HCT116 (cell line): ENCODE data around the gene STK24. TPM values are rescaled to one million over a fixed set of nuclear protein-coding genes. Genes with fewer than 3 reads are reported as not detected.

Source experiments
- ATAC-seq: fragments of 200-7000 bp; cut with Tn5 transposase; 2 replicates; pipeline ENCODE4 v1.9.1; 2020; ENCODE audit warnings: mild to moderate bottlenecking, moderate library complexity
- BruUV-seq: library from RNA; stranded (reverse); fragments of 400-500 nt; replicated peaks from 2 replicates; lab custom pipeline; 2021; lab: Mats Ljungman, UMichigan
- CTCF ChIA-PET: fragments of 300-600 bp; sonication (Branson Sonifier 250); formaldehyde crosslinking; loops from one replicate; lab custom pipeline; 2021; ENCODE audit warnings: antibody characterized with exemption; lab: Charles Lee
- POLR2A ChIA-PET: fragments of 300-600, 350-600 bp; sonication (Branson Sonifier 250); formaldehyde crosslinking; loops from one replicate; lab custom pipeline; 2021; ENCODE audit warnings: antibody characterized with exemption; lab: Charles Lee
- RAD21 ChIA-PET, 2 experiments: fragments of 300-600 bp; sonication (Branson Sonifier 250); formaldehyde crosslinking; loops; one replicate each; lab custom pipeline; 2023; ENCODE audit warnings: low total read pairs in 2 of 2; ENCODE audit not compliant: uncharacterized antibody in 2 of 2, unreplicated experiment in 2 of 2, low non-redundant PET in 1 of 2; lab: Charles Lee
- DNase-seq: peaks from one replicate; pipeline ENCODE4 v3.0.0-alpha.2; 2010; ENCODE audit warnings: low read depth, low spot score
- H2AFZ ChIP-seq: fragments of 200-600 bp; shearing (Covaris generic), sonication (generic); 2 replicates; pipeline ENCODE4 v1.6.1; 2017; ENCODE audit warnings: low read depth, mixed run types, mixed read lengths, antibody characterized with exemption, low read length; ENCODE audit not compliant: poor library complexity, severe bottlenecking
- H3K27ac ChIP-seq: 2 replicates; pipeline ENCODE4 v1.5.1; 2012; ENCODE audit warnings: low read depth, low read length
- H3K27me3 ChIP-seq: fragments of 200-600 bp; sonication (generic); 2 replicates; pipeline ENCODE4 v1.6.1; 2016; ENCODE audit warnings: mixed run types, low read length, mixed read lengths; ENCODE audit not compliant: insufficient read depth
- H3K36me3 ChIP-seq, 2 experiments: fragments of 200-500 bp in 1 of 2; fragments of 200-600 bp in 1 of 2; sonication (Bioruptor generic) in 1 of 2; sonication (generic) in 1 of 2; 2 replicates each; pipeline versions ENCODE4 v1.5.1 to v1.6.1; 2014 to 2016; ENCODE audit warnings: low read length in 2 of 2, inconsistent platforms in 1 of 2, mixed read lengths in 1 of 2, mixed run types in 1 of 2; ENCODE audit not compliant: insufficient read depth in 2 of 2, control insufficient read depth in 1 of 2
- H3K4me1 ChIP-seq, 2 experiments: fragments of 200-600 bp in 1 of 2; sonication (generic) in 1 of 2; 2 replicates each; pipeline versions ENCODE4 v1.5.1 to v1.6.1; 2012 to 2017; ENCODE audit warnings: low read length in 2 of 2, inconsistent platforms in 1 of 2, mild to moderate bottlenecking in 1 of 2, mixed read lengths in 1 of 2, mixed run types in 1 of 2, moderate library complexity in 1 of 2; ENCODE audit not compliant: insufficient read depth in 2 of 2, control insufficient read depth in 1 of 2
- H3K4me2 ChIP-seq: fragments of 200-600 bp; sonication (generic); 2 replicates; pipeline ENCODE4 v1.6.1; 2017; ENCODE audit warnings: mixed run types, low read length, mixed read lengths
- H3K4me3 ChIP-seq, 2 experiments: fragments of 200-600 bp in 1 of 2; sonication (generic) in 1 of 2; replicated peaks in 1 of 2; 2 replicates each; pipeline ENCODE4 v1.5.1; 2011 to 2016; ENCODE audit warnings: low read length in 2 of 2, control low read depth in 1 of 2, low read depth in 1 of 2, mild to moderate bottlenecking in 1 of 2, mixed read lengths in 1 of 2, mixed run types in 1 of 2
- H3K79me2 ChIP-seq: fragments of 200-600 bp; sonication (generic); 2 replicates; pipeline ENCODE4 v1.6.1; 2017; ENCODE audit warnings: mild to moderate bottlenecking, mixed run types, low read length, moderate library complexity, mixed read lengths; ENCODE audit not compliant: insufficient read depth
- H3K9ac ChIP-seq: fragments of 200-600 bp; sonication (generic); 2 replicates; pipeline ENCODE4 v1.6.1; 2016; ENCODE audit warnings: low read length, mixed read lengths
- H3K9me2 ChIP-seq: fragments of 200-600 bp; sonication (generic), shearing (Covaris generic); 2 replicates; pipeline ENCODE4 v1.6.1; 2017; ENCODE audit warnings: mixed run types, mild to moderate bottlenecking, moderate library complexity; ENCODE audit not compliant: insufficient read depth
- H3K9me3 ChIP-seq, 2 experiments: fragments of 200-500 bp in 1 of 2; fragments of 200-600 bp in 1 of 2; sonication (Bioruptor generic) in 1 of 2; sonication (generic) in 1 of 2; 2 replicates each; pipeline ENCODE4 v1.6.1; 2014 to 2017; ENCODE audit warnings: low read length in 2 of 2, mixed read lengths in 2 of 2, inconsistent platforms in 1 of 2, low read depth in 1 of 2, mild to moderate bottlenecking in 1 of 2, mixed run types in 1 of 2, moderate library complexity in 1 of 2; ENCODE audit not compliant: control insufficient read depth in 1 of 2, insufficient read depth in 1 of 2
- H4K20me1 ChIP-seq: fragments of 200-600 bp; sonication (generic), shearing (Covaris generic); 2 replicates; pipeline ENCODE4 v1.6.1; 2017; ENCODE audit warnings: mixed run types, mild to moderate bottlenecking, moderate library complexity; ENCODE audit not compliant: insufficient read depth
- CBX3 ChIP-seq: IDR thresholded peaks from 2 replicates; pipeline ENCODE4 v1.6.1; 2012; ENCODE audit warnings: low read depth
- CEBPB ChIP-seq: IDR thresholded peaks from 2 replicates; pipeline ENCODE4 v1.6.1; 2012; ENCODE audit warnings: low read depth
- CTCF ChIP-seq, 3 experiments: fragments of 200-600 bp in 1 of 3; sonication (generic) in 1 of 3; IDR thresholded peaks in 2 of 3; conservative IDR thresholded peaks in 1 of 3; 2 replicates each; pipeline ENCODE4 v1.5.1; 2012 to 2017; ENCODE audit warnings: low read depth in 2 of 3, low read length in 2 of 3, antibody characterized with exemption in 1 of 3, borderline replicate concordance in 1 of 3, control low read depth in 1 of 3, mild to moderate bottlenecking in 1 of 3, mixed read lengths in 1 of 3, mixed run types in 1 of 3, moderate library complexity in 1 of 3; ENCODE audit not compliant: insufficient read depth in 1 of 3
- EGR1 ChIP-seq: IDR thresholded peaks from 2 replicates; pipeline ENCODE4 v1.6.1; 2012; ENCODE audit warnings: low read depth
- EZH2 ChIP-seq: fragments of 200-600 bp; sonication (generic); IDR thresholded peaks from 2 replicates; pipeline ENCODE4 v1.6.1; 2017; ENCODE audit warnings: antibody characterized with exemption, mixed run types
- FOSL1 ChIP-seq: IDR thresholded peaks from 2 replicates; pipeline ENCODE4 v1.6.1; 2012; ENCODE audit warnings: low read depth
- JUND ChIP-seq: IDR thresholded peaks from 2 replicates; pipeline ENCODE4 v1.6.1; 2012
- POLR2AphosphoS5 ChIP-seq: IDR thresholded peaks from 2 replicates; pipeline ENCODE4 v1.6.1; 2011; ENCODE audit warnings: mild to moderate bottlenecking, low read depth, low read length, moderate library complexity
- RAD21 ChIP-seq: IDR thresholded peaks from 2 replicates; pipeline ENCODE4 v1.6.1; 2012; ENCODE audit warnings: low read depth, mild to moderate bottlenecking
- REST ChIP-seq: IDR thresholded peaks from 2 replicates; pipeline ENCODE4 v1.6.1; 2012; ENCODE audit warnings: low read depth
- SIN3A ChIP-seq: IDR thresholded peaks from 2 replicates; pipeline ENCODE4 v1.6.1; 2012; ENCODE audit warnings: low read depth
- SP1 ChIP-seq: IDR thresholded peaks from 2 replicates; pipeline ENCODE4 v1.6.1; 2012; ENCODE audit warnings: low read depth
- SRF ChIP-seq: IDR thresholded peaks from 2 replicates; pipeline ENCODE4 v1.6.1; 2012; ENCODE audit warnings: low read depth
- TCF7L2 ChIP-seq: IDR thresholded peaks from 2 replicates; pipeline ENCODE4 v1.7.0; 2011; ENCODE audit warnings: borderline replicate concordance, inconsistent platforms; ENCODE audit not compliant: insufficient read depth, insufficient read length; ENCODE audit errors: extremely low read depth
- YY1 ChIP-seq: IDR thresholded peaks from 2 replicates; pipeline ENCODE4 v1.6.1; 2011; ENCODE audit warnings: low read length, low read depth, moderate library complexity, mild to moderate bottlenecking; ENCODE audit not compliant: insufficient replicate concordance; ENCODE audit errors: extremely low read depth
- ZFX ChIP-seq: fragments of 450-650 bp; IDR thresholded peaks from 2 replicates; pipeline ENCODE4 v1.6.1; 2017
- ZNF274 ChIP-seq: fragments of 200-500 bp; sonication (Bioruptor generic); IDR thresholded peaks from 2 replicates; pipeline ENCODE4 v1.6.1; 2014; ENCODE audit warnings: mild to moderate bottlenecking, low read depth, low read length, inconsistent platforms
- intact Hi-C: fragments of 100-400 bp; cut with micrococcal nuclease; formaldehyde crosslinking; loops from 2 replicates; pipeline ENCODE4 v1.10.0; 2022
- total RNA-seq: library from RNA; stranded (reverse); gene quantifications from one replicate; pipeline ENCODE4 v1.2.1, GENCODE V29; 2021; ENCODE audit not compliant: unreplicated experiment
- TF ChIP-seq, protein P1 (sequence below): IDR thresholded peaks from 2 replicates; pipeline ENCODE4 v1.6.1; 2012
- TF ChIP-seq, protein P2 (sequence below): IDR thresholded peaks from 2 replicates; pipeline ENCODE4 v1.6.1; 2012

Gene STK24
- total RNA-seq, 1 experiment from 2014 or later = 137 TPM

GRCh38 chr13:98547455-98547854 is 29.5 kb downstream of the STK24 start:
- ChIA-PET POLR2A (no interaction called here), RAD21 (no interaction called here), CTCF (no interaction called here)
- H3K4me2 ChIP-seq = no peak overlapping the region
- BruUV-seq = no TSS peak
- H3K9ac ChIP-seq = no peak overlapping the region
- ATAC-seq (no peak), DNase-seq (no peak)
- peaks cover 94% of the 10 kb centered on the region for H3K79me2 ChIP-seq
- no peaks in the 10 kb centered on the region for H3K9me2 ChIP-seq
- H4K20me1 ChIP-seq = peaks cover 11% of the 10 kb centered on the region; the same call in 1 of the 2 replicates
- TF ChIP-seq RAD21 (no peak), CBX3 (no peak), POLR2AphosphoS5 (no peak), CEBPB (no peak), FOSL1 (no peak), TCF7L2 (no peak), SRF (no peak), SIN3A (no peak), ZNF274 (no peak), JUND (no peak), EGR1 (no peak), CTCF (IDR thresholded peaks at IDR 0.05 in 2 of 3, conservative IDR thresholded peaks at IDR 0.05 in 1 of 3; ENCODE audit: borderline replicate concordance in 1 of 3, insufficient read depth in 1 of 3, low read depth in 2 of 3, low read length in 2 of 3) (no peak), EZH2 (no peak), ZFX (no peak), REST (no peak), SP1 (no peak), YY1 (no peak)
- TF ChIP-seq, protein P1, sequence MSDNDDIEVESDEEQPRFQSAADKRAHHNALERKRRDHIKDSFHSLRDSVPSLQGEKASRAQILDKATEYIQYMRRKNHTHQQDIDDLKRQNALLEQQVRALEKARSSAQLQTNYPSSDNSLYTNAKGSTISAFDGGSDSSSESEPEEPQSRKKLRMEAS = no peak
- TF ChIP-seq, protein P2, sequence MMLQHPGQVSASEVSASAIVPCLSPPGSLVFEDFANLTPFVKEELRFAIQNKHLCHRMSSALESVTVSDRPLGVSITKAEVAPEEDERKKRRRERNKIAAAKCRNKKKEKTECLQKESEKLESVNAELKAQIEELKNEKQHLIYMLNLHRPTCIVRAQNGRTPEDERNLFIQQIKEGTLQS = no peak
- no peak overlapping the region for H3K4me3 ChIP-seq
- H3K9me3 ChIP-seq = no peaks in the 10 kb centered on the region
- intact Hi-C loops = no loop called here
- no peak overlapping the region for H3K27ac ChIP-seq
- H3K36me3 ChIP-seq = peaks cover 3 to 8% of the 10 kb centered on the region in 2 experiments; a peak in 1 of 4 replicates
- H3K4me1 ChIP-seq = peaks cover 0 to 11% of the 10 kb centered on the region in 2 experiments; a peak in 1 of 4 replicates
- no peak overlapping the region for H2AFZ ChIP-seq
- no peaks in the 10 kb centered on the region for H3K27me3 ChIP-seq
